ENCODE data around the gene SCRG1.

- TF ChIP-seq ZNF70 (CRISPR knock-in tag; IDR thresholded peaks at IDR 0.05) (no peak), POU6F1 (CRISPR knock-in tag; IDR thresholded peaks at IDR 0.05; ENCODE audit: borderline replicate concordance, low read depth) (no peak), CSRNP3 (CRISPR knock-in tag; IDR thresholded peaks at IDR 0.05) (no peak), TSHZ2 (CRISPR knock-in tag; IDR thresholded peaks at IDR 0.05) (no peak), GLIS3 (CRISPR knock-in tag; IDR thresholded peaks at IDR 0.05) (no peak), RARB (CRISPR knock-in tag; IDR thresholded peaks at IDR 0.05) (no peak), ESRRG (CRISPR knock-in tag; IDR thresholded peaks at IDR 0.05) (no peak), PATZ1 (CRISPR knock-in tag; IDR thresholded peaks at IDR 0.05; ENCODE audit: borderline replicate concordance) (no peak)
Observed at GRCh38 chr4:173370477-173371291, 28.2 kb downstream of the SCRG1 start, which contains the start of gene SAP30.

Measured in SK-N-SH treated with all-trans-retinoic acid at 6 μM for 48 hours (cell line).